SK-N-MC (cell line): Measurements from ENCODE around the gene ICAM1.

ENCODE experiments used
- EZH2 ChIP-seq: fragments of 200-600 bp; sonication (generic); IDR thresholded peaks from one replicate; pipeline ENCODE4 v1.6.1; 2017; ENCODE audit warnings: antibody characterized with exemption
- FOXP2 ChIP-seq: optimal IDR thresholded peaks from 2 replicates; pipeline ENCODE3; 2011; ENCODE audit warnings: mild to moderate bottlenecking, moderate library complexity; ENCODE audit not compliant: insufficient read depth; ENCODE audit errors: extremely low read length, control extremely low read depth
- POLR2AphosphoS5 ChIP-seq: IDR thresholded peaks from 2 replicates; pipeline ENCODE4 v1.6.1; 2012; ENCODE audit warnings: mild to moderate bottlenecking, low read depth, low read length, borderline replicate concordance

DNA sequence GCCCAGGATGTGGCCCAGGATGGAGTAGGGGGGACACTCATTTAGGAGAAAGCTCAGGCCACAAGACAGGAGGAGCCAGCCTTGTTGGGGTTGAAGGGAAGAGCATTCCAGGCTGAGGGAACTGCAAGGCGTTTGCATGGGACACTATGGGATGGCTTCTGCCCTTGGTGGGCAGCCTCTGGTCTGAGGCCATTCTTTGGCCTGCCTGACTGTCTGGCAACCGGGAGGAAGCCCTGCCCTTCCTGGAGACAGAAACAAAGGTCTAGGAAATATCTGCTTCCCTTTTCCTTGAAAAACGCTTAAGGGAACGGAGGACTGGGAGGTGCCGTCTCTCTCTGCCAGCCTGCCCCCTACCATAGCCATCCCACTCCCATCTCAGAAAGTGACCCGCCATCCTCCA lies 2.8 kb upstream of the ICAM1 start:
- TF ChIP-seq POLR2AphosphoS5: no peak
- TF ChIP-seq EZH2: no peak
- TF ChIP-seq FOXP2: no peak
